Loucy (cell line): ENCODE data around the gene IL1F10.

ENCODE experiments used
- CTCF ChIP-seq: fragments of 200-600 bp; sonication (generic); conservative IDR thresholded peaks from 2 replicates; pipeline ENCODE4 v1.5.1; 2014; ENCODE audit warnings: mild to moderate bottlenecking, antibody characterized with exemption, low read length
- EZH2phosphoT487 ChIP-seq: fragments of 200-600 bp; IDR thresholded peaks from 2 replicates; pipeline ENCODE4 v1.6.1; 2018; ENCODE audit warnings: antibody characterized with exemption, mild to moderate bottlenecking, moderate library complexity, borderline replicate concordance

DNA sequence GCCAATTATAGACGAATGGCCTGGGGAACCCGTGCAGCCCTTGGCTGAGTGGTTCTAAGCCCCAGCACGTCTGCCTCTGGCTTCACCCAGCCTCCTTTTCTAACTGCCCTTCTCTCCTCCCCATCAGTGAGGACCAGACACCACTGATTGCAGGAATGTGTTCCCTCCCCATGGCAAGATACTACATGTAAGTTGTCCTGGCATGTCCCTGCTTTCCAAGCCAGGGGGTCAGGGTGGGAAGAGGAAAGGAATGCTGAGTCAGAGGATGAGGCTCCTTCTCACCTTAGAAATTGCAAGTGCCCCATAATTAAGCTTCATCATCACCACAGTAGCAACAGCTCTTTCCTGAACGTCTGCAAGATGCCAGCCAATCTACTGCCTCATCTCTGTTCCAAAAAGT, 4.8 kb downstream of the IL1F10 start:
- no peak for TF ChIP-seq CTCF
- no peak for TF ChIP-seq EZH2phosphoT487
